HCT116 (cell line): ENCODE results near the gene TUBA4B. TPM values are rescaled to one million over a fixed set of nuclear protein-coding genes. Genes with fewer than 3 reads are reported as not detected.

Experiments
- ATAC-seq: fragments of 200-7000 bp; cut with Tn5 transposase; 2 replicates; pipeline ENCODE4 v1.9.1; 2020; ENCODE audit warnings: mild to moderate bottlenecking, moderate library complexity
- BruUV-seq: library from RNA; stranded (reverse); fragments of 400-500 nt; replicated peaks from 2 replicates; lab custom pipeline; 2021; lab: Mats Ljungman, UMichigan
- CTCF ChIA-PET: fragments of 300-600 bp; sonication (Branson Sonifier 250); formaldehyde crosslinking; loops from one replicate; lab custom pipeline; 2021; ENCODE audit warnings: antibody characterized with exemption; lab: Charles Lee
- POLR2A ChIA-PET: fragments of 300-600, 350-600 bp; sonication (Branson Sonifier 250); formaldehyde crosslinking; loops from one replicate; lab custom pipeline; 2021; ENCODE audit warnings: antibody characterized with exemption; lab: Charles Lee
- RAD21 ChIA-PET, 2 experiments: fragments of 300-600 bp; sonication (Branson Sonifier 250); formaldehyde crosslinking; loops; one replicate each; lab custom pipeline; 2023; ENCODE audit warnings: low total read pairs in 2 of 2; ENCODE audit not compliant: uncharacterized antibody in 2 of 2, unreplicated experiment in 2 of 2, low non-redundant PET in 1 of 2; lab: Charles Lee
- DNase-seq: peaks from one replicate; pipeline ENCODE4 v3.0.0-alpha.2; 2010; ENCODE audit warnings: low read depth, low spot score
- H2AFZ ChIP-seq: fragments of 200-600 bp; shearing (Covaris generic), sonication (generic); 2 replicates; pipeline ENCODE4 v1.6.1; 2017; ENCODE audit warnings: low read depth, mixed run types, mixed read lengths, antibody characterized with exemption, low read length; ENCODE audit not compliant: poor library complexity, severe bottlenecking
- H3K27ac ChIP-seq: 2 replicates; pipeline ENCODE4 v1.5.1; 2012; ENCODE audit warnings: low read depth, low read length
- H3K27me3 ChIP-seq: fragments of 200-600 bp; sonication (generic); 2 replicates; pipeline ENCODE4 v1.6.1; 2016; ENCODE audit warnings: mixed run types, low read length, mixed read lengths; ENCODE audit not compliant: insufficient read depth
- H3K36me3 ChIP-seq, 2 experiments: fragments of 200-500 bp in 1 of 2; fragments of 200-600 bp in 1 of 2; sonication (Bioruptor generic) in 1 of 2; sonication (generic) in 1 of 2; 2 replicates each; pipeline versions ENCODE4 v1.5.1 to v1.6.1; 2014 to 2016; ENCODE audit warnings: low read length in 2 of 2, inconsistent platforms in 1 of 2, mixed read lengths in 1 of 2, mixed run types in 1 of 2; ENCODE audit not compliant: insufficient read depth in 2 of 2, control insufficient read depth in 1 of 2
- H3K4me1 ChIP-seq, 2 experiments: fragments of 200-600 bp in 1 of 2; sonication (generic) in 1 of 2; 2 replicates each; pipeline versions ENCODE4 v1.5.1 to v1.6.1; 2012 to 2017; ENCODE audit warnings: low read length in 2 of 2, inconsistent platforms in 1 of 2, mild to moderate bottlenecking in 1 of 2, mixed read lengths in 1 of 2, mixed run types in 1 of 2, moderate library complexity in 1 of 2; ENCODE audit not compliant: insufficient read depth in 2 of 2, control insufficient read depth in 1 of 2
- H3K4me2 ChIP-seq: fragments of 200-600 bp; sonication (generic); 2 replicates; pipeline ENCODE4 v1.6.1; 2017; ENCODE audit warnings: mixed run types, low read length, mixed read lengths
- H3K4me3 ChIP-seq, 2 experiments: fragments of 200-600 bp in 1 of 2; sonication (generic) in 1 of 2; replicated peaks in 1 of 2; 2 replicates each; pipeline ENCODE4 v1.5.1; 2011 to 2016; ENCODE audit warnings: low read length in 2 of 2, control low read depth in 1 of 2, low read depth in 1 of 2, mild to moderate bottlenecking in 1 of 2, mixed read lengths in 1 of 2, mixed run types in 1 of 2
- H3K79me2 ChIP-seq: fragments of 200-600 bp; sonication (generic); 2 replicates; pipeline ENCODE4 v1.6.1; 2017; ENCODE audit warnings: mild to moderate bottlenecking, mixed run types, low read length, moderate library complexity, mixed read lengths; ENCODE audit not compliant: insufficient read depth
- H3K9ac ChIP-seq: fragments of 200-600 bp; sonication (generic); 2 replicates; pipeline ENCODE4 v1.6.1; 2016; ENCODE audit warnings: low read length, mixed read lengths
- H3K9me2 ChIP-seq: fragments of 200-600 bp; sonication (generic), shearing (Covaris generic); 2 replicates; pipeline ENCODE4 v1.6.1; 2017; ENCODE audit warnings: mixed run types, mild to moderate bottlenecking, moderate library complexity; ENCODE audit not compliant: insufficient read depth
- H3K9me3 ChIP-seq, 2 experiments: fragments of 200-500 bp in 1 of 2; fragments of 200-600 bp in 1 of 2; sonication (Bioruptor generic) in 1 of 2; sonication (generic) in 1 of 2; 2 replicates each; pipeline ENCODE4 v1.6.1; 2014 to 2017; ENCODE audit warnings: low read length in 2 of 2, mixed read lengths in 2 of 2, inconsistent platforms in 1 of 2, low read depth in 1 of 2, mild to moderate bottlenecking in 1 of 2, mixed run types in 1 of 2, moderate library complexity in 1 of 2; ENCODE audit not compliant: control insufficient read depth in 1 of 2, insufficient read depth in 1 of 2
- H4K20me1 ChIP-seq: fragments of 200-600 bp; sonication (generic), shearing (Covaris generic); 2 replicates; pipeline ENCODE4 v1.6.1; 2017; ENCODE audit warnings: mixed run types, mild to moderate bottlenecking, moderate library complexity; ENCODE audit not compliant: insufficient read depth
- CBX3 ChIP-seq: IDR thresholded peaks from 2 replicates; pipeline ENCODE4 v1.6.1; 2012; ENCODE audit warnings: low read depth
- ELF1 ChIP-seq: IDR thresholded peaks from 2 replicates; pipeline ENCODE4 v1.6.1; 2012; ENCODE audit warnings: low read depth, borderline replicate concordance
- EZH2phosphoT487 ChIP-seq: fragments of 200-600 bp; IDR thresholded peaks from 2 replicates; pipeline ENCODE4 v1.6.1; 2018; ENCODE audit warnings: antibody characterized with exemption, borderline replicate concordance
- FOSL1 ChIP-seq: IDR thresholded peaks from 2 replicates; pipeline ENCODE4 v1.6.1; 2012; ENCODE audit warnings: low read depth
- JUND ChIP-seq: IDR thresholded peaks from 2 replicates; pipeline ENCODE4 v1.6.1; 2012
- POLR2A ChIP-seq: IDR thresholded peaks from 2 replicates; pipeline ENCODE4 v1.7.0; 2011; ENCODE audit warnings: borderline replicate concordance; ENCODE audit not compliant: insufficient read depth, insufficient read length; ENCODE audit errors: extremely low read depth
- POLR2AphosphoS5 ChIP-seq: IDR thresholded peaks from 2 replicates; pipeline ENCODE4 v1.6.1; 2011; ENCODE audit warnings: mild to moderate bottlenecking, low read depth, low read length, moderate library complexity
- RAD21 ChIP-seq: IDR thresholded peaks from 2 replicates; pipeline ENCODE4 v1.6.1; 2012; ENCODE audit warnings: low read depth, mild to moderate bottlenecking
- REST ChIP-seq: IDR thresholded peaks from 2 replicates; pipeline ENCODE4 v1.6.1; 2012; ENCODE audit warnings: low read depth
- SIN3A ChIP-seq: IDR thresholded peaks from 2 replicates; pipeline ENCODE4 v1.6.1; 2012; ENCODE audit warnings: low read depth
- SRF ChIP-seq: IDR thresholded peaks from 2 replicates; pipeline ENCODE4 v1.6.1; 2012; ENCODE audit warnings: low read depth
- TCF7L2 ChIP-seq: IDR thresholded peaks from 2 replicates; pipeline ENCODE4 v1.7.0; 2011; ENCODE audit warnings: borderline replicate concordance, inconsistent platforms; ENCODE audit not compliant: insufficient read depth, insufficient read length; ENCODE audit errors: extremely low read depth
- ZBTB33 ChIP-seq: IDR thresholded peaks from 2 replicates; pipeline ENCODE4 v1.6.1; 2011; ENCODE audit warnings: mild to moderate bottlenecking, low read length, moderate library complexity; ENCODE audit not compliant: insufficient replicate concordance; ENCODE audit errors: extremely low read depth
- ZFX ChIP-seq: fragments of 450-650 bp; IDR thresholded peaks from 2 replicates; pipeline ENCODE4 v1.6.1; 2017
- intact Hi-C: fragments of 100-400 bp; cut with micrococcal nuclease; formaldehyde crosslinking; loops from 2 replicates; pipeline ENCODE4 v1.10.0; 2022
- total RNA-seq: library from RNA; stranded (reverse); gene quantifications from one replicate; pipeline ENCODE4 v1.2.1, GENCODE V29; 2021; ENCODE audit not compliant: unreplicated experiment
- TF ChIP-seq, protein P1 (sequence below): IDR thresholded peaks from 2 replicates; pipeline ENCODE4 v1.6.1; 2012

Gene TUBA4B
- total RNA-seq, 1 experiment from 2014 or later = not detected

DNA sequence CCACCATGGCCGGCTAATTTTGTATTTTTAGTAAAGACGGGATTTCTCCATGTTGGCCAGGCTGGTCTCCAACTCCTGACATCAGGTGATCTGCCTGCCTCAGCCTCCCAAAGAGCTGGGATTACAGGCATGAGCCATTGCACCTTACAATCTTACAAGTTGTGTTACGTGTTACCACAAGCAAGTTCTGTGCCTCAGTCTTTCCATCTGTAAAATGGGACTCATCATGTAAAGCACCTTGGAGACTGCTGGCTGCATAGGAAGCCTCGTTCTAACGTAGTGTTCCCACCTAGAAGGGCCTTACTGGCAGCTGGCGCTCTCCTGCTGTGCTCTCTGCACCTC, 36.1 kb downstream of the TUBA4B start (continued):
- TF ChIP-seq ZBTB33 (no peak), SIN3A (no peak), RAD21 (no peak), JUND (no peak), SRF (no peak), TCF7L2 (no peak), ZFX (no peak), POLR2AphosphoS5 (no peak), EZH2phosphoT487 (no peak), CBX3 (no peak), ELF1 (no peak)

DNA sequence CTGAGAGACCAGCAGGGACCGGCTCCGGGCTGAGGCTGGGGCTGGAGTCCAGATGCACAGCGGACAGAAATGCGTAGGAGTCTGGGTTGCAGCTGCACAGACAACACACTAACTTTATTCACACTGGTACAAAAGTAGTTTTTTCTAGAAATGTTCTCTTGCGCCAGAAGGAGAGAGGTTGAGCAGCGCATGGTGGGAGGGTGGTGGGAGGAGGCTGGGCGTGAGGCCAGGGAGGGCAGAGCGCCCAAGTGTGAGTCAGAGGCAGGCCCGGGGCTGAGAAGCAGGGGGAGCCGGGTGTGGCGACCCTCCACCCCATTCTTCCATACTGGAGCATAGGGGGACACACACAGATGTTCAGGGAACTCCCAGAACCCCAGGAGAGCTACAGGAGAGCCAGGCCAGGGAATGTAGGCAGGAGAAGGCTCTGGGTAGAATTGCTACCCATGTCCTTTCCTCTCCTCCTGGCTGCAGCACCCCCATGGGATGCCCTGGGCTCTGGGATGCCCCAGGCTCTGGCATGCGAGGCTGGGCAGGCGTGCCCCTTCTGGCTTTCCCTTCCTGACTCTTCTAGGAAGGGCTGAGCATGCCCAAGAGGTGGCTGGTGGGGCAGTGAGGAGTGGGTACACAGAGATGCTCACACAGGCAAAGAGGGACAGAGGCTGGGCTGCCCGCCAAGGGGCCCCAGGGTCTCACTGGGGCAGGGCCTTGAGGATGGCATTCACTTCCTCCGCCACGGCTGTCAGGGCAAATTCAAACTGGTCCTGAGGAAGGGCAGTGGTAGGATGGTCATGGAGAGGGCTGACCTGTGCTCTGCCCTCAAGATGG, 36.7 kb downstream of the TUBA4B start:
- no TSS peak for BruUV-seq
- intact Hi-C loops = no loop called here
- Histone ChIP-seq H3K36me3 (no peaks in the 10 kb centered on the region), H3K4me1 (peaks cover 16 to 23% of the 10 kb centered on the region in 2 experiments), H3K4me2 (peak overlapping the region; percentile 41; the same call in 1 of the 2 replicates), H3K27me3 (no peaks in the 10 kb centered on the region), H3K27ac (no peak overlapping the region), H3K4me3 (no peak overlapping the region), H3K9me3 (no peaks in the 10 kb centered on the region), H3K9ac (no peak overlapping the region), H2AFZ (no peak overlapping the region), H3K9me2 (no peaks in the 10 kb centered on the region), H4K20me1 (no peaks in the 10 kb centered on the region), H3K79me2 (no peaks in the 10 kb centered on the region)
- TF ChIP-seq REST (no peak), ELF1 (no peak), CBX3 (no peak), SRF (no peak), ZBTB33 (no peak), FOSL1 (no peak), POLR2A (no peak), ZFX (no peak)
- TF ChIP-seq, protein P1, sequence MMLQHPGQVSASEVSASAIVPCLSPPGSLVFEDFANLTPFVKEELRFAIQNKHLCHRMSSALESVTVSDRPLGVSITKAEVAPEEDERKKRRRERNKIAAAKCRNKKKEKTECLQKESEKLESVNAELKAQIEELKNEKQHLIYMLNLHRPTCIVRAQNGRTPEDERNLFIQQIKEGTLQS = no peak
- POLR2A ChIA-PET = no interaction called here
- CTCF ChIA-PET = interaction anchor here (1.0 kb wide), 1 partner anchor 10 kb away, joined by 3 read pairs; the partner anchor contains the start of gene DNAJB2
- DNase-seq = no peak
- RAD21 ChIA-PET = no interaction called here
- ATAC-seq = no peak
